Trophoblast cell (in vitro differentiated cells and primary cell): ENCODE data around the gene SHROOM2.

Experiments used
- DNase-seq, 2 donors: peaks; one replicate each; pipeline ENCODE4 v3.0.0-alpha.2; 2016
- H2AFZ ChIP-seq: 2 replicates; pipeline ENCODE4 v1.6.1; 2013; ENCODE audit warnings: low read length, moderate library complexity, mild to moderate bottlenecking; ENCODE audit not compliant: insufficient read depth, poor library complexity
- H2AK5ac ChIP-seq: 2 replicates; pipeline ENCODE4 v1.6.1; 2013; ENCODE audit warnings: mild to moderate bottlenecking, low read length
- H2BK120ac ChIP-seq: 2 replicates; pipeline ENCODE4 v1.6.1; 2013; ENCODE audit warnings: low read length, mild to moderate bottlenecking, moderate library complexity; ENCODE audit not compliant: insufficient read depth, poor library complexity
- H2BK12ac ChIP-seq: 2 replicates; pipeline ENCODE4 v1.6.1; 2013; ENCODE audit warnings: mild to moderate bottlenecking, low read length, moderate library complexity
- H2BK5ac ChIP-seq: 2 replicates; pipeline ENCODE4 v1.6.1; 2013; ENCODE audit warnings: low read length, low read depth, moderate library complexity, mild to moderate bottlenecking; ENCODE audit not compliant: poor library complexity
- H3K14ac ChIP-seq: 2 replicates; pipeline ENCODE4 v1.6.1; 2013; ENCODE audit warnings: mild to moderate bottlenecking, low read length
- H3K18ac ChIP-seq: 2 replicates; pipeline ENCODE4 v1.6.1; 2013; ENCODE audit warnings: mild to moderate bottlenecking, low read length
- H3K23ac ChIP-seq: 2 replicates; pipeline ENCODE4 v1.6.1; 2013; ENCODE audit warnings: low read length
- H3K27ac ChIP-seq: 2 replicates; pipeline ENCODE4 v1.5.1; 2013; ENCODE audit warnings: low read depth, mild to moderate bottlenecking, inconsistent platforms, low read length, moderate library complexity
- H3K27me3 ChIP-seq: 2 replicates; pipeline ENCODE4 v1.6.1; 2013; ENCODE audit warnings: inconsistent platforms, mild to moderate bottlenecking, low read length, moderate library complexity; ENCODE audit not compliant: insufficient read depth
- H3K36me3 ChIP-seq, 2 experiments: 1 replicate in 1 of 2; 2 replicates in 1 of 2; pipeline ENCODE4 v1.6.1; 2013; ENCODE audit warnings: low read length in 2 of 2, mild to moderate bottlenecking in 2 of 2, moderate library complexity in 1 of 2; ENCODE audit not compliant: insufficient read depth in 2 of 2, control insufficient read depth in 1 of 2
- H3K4ac ChIP-seq: 2 replicates; pipeline ENCODE4 v1.6.1; 2013; ENCODE audit warnings: low read depth, mild to moderate bottlenecking, low read length, moderate library complexity
- H3K4me1 ChIP-seq, 2 experiments: 1 replicate in 1 of 2; 2 replicates in 1 of 2; pipeline ENCODE4 v1.6.1; 2013; ENCODE audit warnings: low read length in 2 of 2, mild to moderate bottlenecking in 2 of 2, moderate library complexity in 1 of 2; ENCODE audit not compliant: insufficient read depth in 2 of 2, control insufficient read depth in 1 of 2
- H3K4me2 ChIP-seq: 2 replicates; pipeline ENCODE4 v1.6.1; 2013; ENCODE audit warnings: inconsistent platforms, mild to moderate bottlenecking, low read length, moderate library complexity
- H3K4me3 ChIP-seq: 2 replicates; pipeline ENCODE4 v1.5.1; 2013; ENCODE audit warnings: mild to moderate bottlenecking, low read depth, low read length, inconsistent platforms
- H3K79me1 ChIP-seq: one replicate; pipeline ENCODE4 v1.6.1; 2013; ENCODE audit warnings: low read length
- H3K79me2 ChIP-seq: 2 replicates; pipeline ENCODE4 v1.6.1; 2013; ENCODE audit warnings: low read length, mild to moderate bottlenecking; ENCODE audit not compliant: control insufficient read depth, insufficient read depth, poor library complexity
- H3K9ac ChIP-seq: 2 replicates; pipeline ENCODE4 v1.6.1; 2013; ENCODE audit warnings: mild to moderate bottlenecking, low read length
- H3K9me3 ChIP-seq: 2 replicates; pipeline ENCODE4 v1.6.1; 2013; ENCODE audit warnings: low read depth, mild to moderate bottlenecking, control low read depth, inconsistent platforms, low read length; ENCODE audit not compliant: insufficient read depth
- H4K12ac ChIP-seq: 2 replicates; pipeline ENCODE4 v1.6.1; 2013; ENCODE audit warnings: low read depth, mild to moderate bottlenecking, low read length, moderate library complexity
- H4K8ac ChIP-seq: 2 replicates; pipeline ENCODE4 v1.6.1; 2013; ENCODE audit warnings: low read depth, mild to moderate bottlenecking, low read length, moderate library complexity
- H4K91ac ChIP-seq: one replicate; pipeline ENCODE4 v1.6.1; 2013; ENCODE audit warnings: low read depth, mild to moderate bottlenecking, low read length, moderate library complexity
- WGBS: extraction: QIAGEN DNeasy Blood & Tissue Kit; methylation state at CpG from one replicate; pipeline ENCODE4 v1.1.7; 2013; ENCODE audit warnings: missing lambda C conversion rate; ENCODE audit not compliant: insufficient read length, insufficient coverage; ENCODE audit errors: extremely low coverage; 5-methylcytosine and 5-hydroxymethylcytosine counted together

SHROOM2 gene

DNA sequence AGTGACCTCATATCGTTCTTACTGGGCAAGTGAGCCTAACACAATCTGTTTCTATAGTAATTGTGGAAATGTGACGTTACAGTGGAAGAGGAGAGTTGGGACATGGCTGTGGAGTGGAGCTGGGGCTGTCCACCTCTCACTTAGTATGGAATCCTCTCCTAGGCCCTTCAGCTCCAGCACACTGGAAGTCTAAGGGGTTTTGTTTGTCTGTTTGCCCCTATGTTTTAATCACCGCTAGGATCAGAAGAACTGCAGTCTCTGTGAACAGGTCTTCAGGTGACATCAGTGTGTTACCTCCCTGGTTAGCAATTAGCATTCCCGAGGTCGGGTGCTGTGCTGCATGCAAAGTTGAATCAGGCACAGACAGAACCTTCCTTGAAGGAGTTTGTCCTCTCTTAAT is 131.6 kb downstream of the SHROOM2 start:
- Histone ChIP-seq H3K79me2 (peaks cover 2% of the 10 kb centered on the region), H4K91ac (no peak overlapping the region), H2AFZ (no peak overlapping the region), H3K4ac (no peak overlapping the region), H3K18ac (no peak overlapping the region), H4K12ac (no peak overlapping the region), H3K79me1 (no peaks in the 10 kb centered on the region), H3K36me3 (peaks cover 0 to 1% of the 10 kb centered on the region in 2 experiments), H4K8ac (no peak overlapping the region), H2AK5ac (no peak overlapping the region), H2BK5ac (no peak overlapping the region), H3K9me3 (no peaks in the 10 kb centered on the region), H3K14ac (no peak overlapping the region), H3K4me1 (peaks cover 4 to 10% of the 10 kb centered on the region in 2 experiments), H3K27me3 (no peaks in the 10 kb centered on the region), H3K4me3 (no peak overlapping the region), H2BK12ac (no peak overlapping the region), H3K4me2 (no peak overlapping the region), H3K9ac (no peak overlapping the region), H3K23ac (no peak overlapping the region), H2BK120ac (no peak overlapping the region), H3K27ac (no peak overlapping the region)
- DNase-seq, result peak; percentile 55 to 77
- no CpG with 5 or more reads among the region's 5 CpGs for WGBS

DNA sequence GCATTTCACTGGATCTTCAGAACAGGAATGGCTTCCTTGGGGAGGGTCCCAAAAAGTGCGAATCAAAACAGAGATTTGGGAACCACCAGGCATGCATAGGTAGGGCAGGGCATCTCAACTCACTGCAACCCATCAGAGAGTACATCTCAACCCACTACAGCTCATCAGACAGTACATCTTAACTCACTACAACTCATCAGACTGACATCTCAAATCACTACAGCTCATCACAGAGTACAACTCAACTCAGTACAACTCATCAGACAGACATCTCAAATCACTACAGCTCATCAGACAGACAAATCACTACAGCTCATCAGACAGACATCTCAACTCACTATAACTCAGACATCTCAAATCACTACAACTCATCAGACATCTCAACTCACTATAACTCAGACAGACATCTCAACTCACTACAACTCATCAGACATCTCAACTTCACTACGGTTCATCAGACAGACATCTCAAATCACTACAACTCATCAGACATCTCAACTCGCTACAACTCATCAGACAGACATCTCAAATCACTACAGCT is 133.5 kb downstream of the SHROOM2 start:
- no peak overlapping the region for H2AFZ ChIP-seq
- H3K4me3 ChIP-seq, result no peak overlapping the region
- H2AK5ac ChIP-seq, result no peak overlapping the region
- peaks cover 3% of the 10 kb centered on the region in 2 experiments for H3K36me3 ChIP-seq
- H4K12ac ChIP-seq, result no peak overlapping the region
- peaks cover under 1% of the 10 kb centered on the region for H3K79me2 ChIP-seq
- no peak overlapping the region for H3K23ac ChIP-seq
- WGBS, result 100% methylated on average over 1 of the region's 3 CpGs
- no peak overlapping the region for H4K8ac ChIP-seq
- no peak overlapping the region for H3K27ac ChIP-seq
- no peak overlapping the region for H3K18ac ChIP-seq
- H3K27me3 ChIP-seq, result no peaks in the 10 kb centered on the region
- H2BK5ac ChIP-seq, result no peak overlapping the region
- no peak overlapping the region for H4K91ac ChIP-seq
- DNase-seq, result peak; percentile 4 to 53
- no peak overlapping the region for H3K14ac ChIP-seq
- H3K4ac ChIP-seq, result no peak overlapping the region
- H2BK12ac ChIP-seq, result no peak overlapping the region
- H3K79me1 ChIP-seq, result no peaks in the 10 kb centered on the region
- no peak overlapping the region for H3K9ac ChIP-seq
- peaks cover 9 to 12% of the 10 kb centered on the region in 2 experiments for H3K4me1 ChIP-seq
- no peaks in the 10 kb centered on the region for H3K9me3 ChIP-seq
- H3K4me2 ChIP-seq, result no peak overlapping the region
- H2BK120ac ChIP-seq, result no peak overlapping the region

DNA sequence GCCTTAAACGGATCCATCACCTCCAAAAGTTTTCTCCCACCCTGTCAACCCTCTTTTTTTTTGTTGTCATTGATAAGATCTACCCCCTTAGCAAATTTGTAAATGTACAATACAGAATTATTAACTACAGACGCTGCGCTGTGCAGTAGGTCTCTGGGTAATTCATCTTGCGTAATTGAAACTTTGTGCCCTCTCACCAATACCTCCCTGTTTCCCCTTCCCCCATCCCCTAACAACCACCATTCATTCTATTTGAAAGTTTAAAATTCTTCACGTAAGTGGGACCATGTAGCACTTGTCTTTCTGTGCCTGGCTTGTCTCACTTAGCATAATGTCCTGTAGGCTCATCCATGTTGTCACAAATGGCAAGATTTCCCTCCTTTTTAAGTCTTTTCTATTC is 135.2 kb downstream of the SHROOM2 start:
- H3K4me3 ChIP-seq, result no peak overlapping the region
- no peak overlapping the region for H3K23ac ChIP-seq
- no peaks in the 10 kb centered on the region for H3K27me3 ChIP-seq
- no peak overlapping the region for H4K12ac ChIP-seq
- H3K79me2 ChIP-seq, result no peaks in the 10 kb centered on the region
- H3K14ac ChIP-seq, result no peak overlapping the region
- no peak overlapping the region for H3K18ac ChIP-seq
- DNase-seq, result no peak
- no peaks in the 10 kb centered on the region for H3K9me3 ChIP-seq
- no peak overlapping the region for H2BK5ac ChIP-seq
- peaks cover 5 to 8% of the 10 kb centered on the region in 2 experiments for H3K36me3 ChIP-seq
- no peak overlapping the region for H3K4ac ChIP-seq
- H3K9ac ChIP-seq, result no peak overlapping the region
- no peak overlapping the region for H2BK120ac ChIP-seq
- H2AK5ac ChIP-seq, result no peak overlapping the region
- H4K91ac ChIP-seq, result no peak overlapping the region
- H2AFZ ChIP-seq, result no peak overlapping the region
- no peak overlapping the region for H2BK12ac ChIP-seq
- H3K4me1 ChIP-seq, result peaks cover 9 to 12% of the 10 kb centered on the region in 2 experiments
- no peak overlapping the region for H3K4me2 ChIP-seq
- H3K79me1 ChIP-seq, result no peaks in the 10 kb centered on the region
- no CpG with 5 or more reads among the region's 5 CpGs for WGBS
- no peak overlapping the region for H3K27ac ChIP-seq
- no peak overlapping the region for H4K8ac ChIP-seq

DNA sequence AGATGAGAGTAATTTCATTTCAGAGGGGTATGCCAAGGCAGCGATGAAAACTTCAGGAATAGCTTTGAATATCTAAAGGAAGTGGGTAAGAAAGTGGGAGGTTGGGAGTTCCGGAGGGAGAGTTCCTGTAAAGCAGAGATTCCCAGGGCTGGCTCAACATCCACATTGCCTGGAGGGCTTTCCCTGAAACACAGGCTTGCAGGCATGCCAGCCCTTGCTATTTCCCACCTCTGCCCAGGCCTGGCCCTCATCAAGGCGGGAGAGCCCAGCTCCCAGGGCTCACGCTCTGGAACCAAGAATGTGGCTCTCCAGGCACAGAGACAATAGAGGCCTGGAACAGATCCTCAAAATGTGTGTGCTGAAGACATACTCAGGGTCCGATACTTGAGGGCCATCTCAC is 137.1 kb downstream of the SHROOM2 start:
- DNase-seq, result no peak
- no peak overlapping the region for H2AK5ac ChIP-seq
- H3K79me2 ChIP-seq, result no peaks in the 10 kb centered on the region
- no peaks in the 10 kb centered on the region for H3K9me3 ChIP-seq
- H4K12ac ChIP-seq, result no peak overlapping the region
- no peaks in the 10 kb centered on the region for H3K79me1 ChIP-seq
- H3K14ac ChIP-seq, result no peak overlapping the region
- no peak overlapping the region for H2BK12ac ChIP-seq
- no peak overlapping the region for H3K4ac ChIP-seq
- no peak overlapping the region for H2AFZ ChIP-seq
- no peak overlapping the region for H3K4me2 ChIP-seq
- H3K18ac ChIP-seq, result no peak overlapping the region
- H3K36me3 ChIP-seq, result peaks cover 5 to 10% of the 10 kb centered on the region in 2 experiments
- no peak overlapping the region for H2BK5ac ChIP-seq
- H3K23ac ChIP-seq, result no peak overlapping the region
- no CpG with 5 or more reads among the region's 5 CpGs for WGBS
- no peaks in the 10 kb centered on the region for H3K27me3 ChIP-seq
- H2BK120ac ChIP-seq, result no peak overlapping the region
- H3K27ac ChIP-seq, result peak overlapping the region; percentile 26
- no peak overlapping the region for H4K8ac ChIP-seq
- no peak overlapping the region for H4K91ac ChIP-seq
- no peak overlapping the region for H3K9ac ChIP-seq
- H3K4me3 ChIP-seq, result no peak overlapping the region
- peaks cover 6 to 13% of the 10 kb centered on the region in 2 experiments for H3K4me1 ChIP-seq
